Colon (tissue), 2 donors: ENCODE data around the gene COA1.
A peak's percentile ranks its signal among the peaks of the same experiment; 100 is the strongest.
"Not testable (repeated sequence)": the region's sequence is repeated elsewhere in the genome, so short reads cannot be mapped to it uniquely, and the experiment has no call there.

Experiments
- FAIRE-seq: peaks from 2 replicates; lab custom pipeline; 2012; peaks lifted over from hg19 to GRCh38; lab: Jason Lieb, UNC
- donor health status: control.
- donor health status: control.

The COA1 gene

DNA sequence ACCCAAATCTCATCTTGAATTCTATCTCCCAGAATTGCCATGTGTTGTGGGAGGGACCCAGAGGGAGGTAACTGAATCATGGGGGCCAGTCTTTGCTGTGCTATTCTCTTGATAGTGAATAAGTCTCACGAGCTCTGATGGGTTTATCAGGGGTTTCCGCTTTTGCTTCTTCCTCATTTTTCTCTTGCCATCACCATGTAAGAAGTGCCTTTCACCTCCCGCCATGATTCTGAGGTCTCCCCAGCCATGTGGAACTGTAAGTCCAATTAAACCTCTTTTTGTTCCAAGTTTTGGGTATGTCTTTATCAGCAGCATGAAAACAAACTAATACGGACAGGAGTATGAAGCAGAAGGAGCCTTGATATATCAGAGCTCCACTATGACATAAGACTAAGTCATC lies 41.5 kb downstream of the COA1 start:
- FAIRE-seq = not testable (repeated sequence)

DNA sequence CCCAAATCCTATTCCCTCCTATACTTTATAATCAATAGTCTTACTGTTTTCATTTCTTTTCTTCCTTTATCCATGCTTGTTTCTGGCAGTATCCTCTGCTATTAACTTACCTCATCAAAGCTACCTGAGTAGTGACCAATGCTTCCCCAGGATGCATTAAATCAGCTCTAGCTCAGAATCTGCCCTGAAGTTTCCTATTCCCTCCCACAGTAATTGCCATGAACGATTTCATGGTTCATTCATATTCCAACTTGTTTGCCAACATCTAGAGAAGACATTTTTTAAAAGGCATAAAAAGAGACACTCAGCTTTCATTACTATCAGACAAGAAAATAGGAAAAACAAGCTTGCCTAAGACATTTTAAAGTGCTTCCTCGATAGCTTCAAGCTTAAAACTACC lies 42.3 kb downstream of the COA1 start:
- FAIRE-seq = no peak

DNA sequence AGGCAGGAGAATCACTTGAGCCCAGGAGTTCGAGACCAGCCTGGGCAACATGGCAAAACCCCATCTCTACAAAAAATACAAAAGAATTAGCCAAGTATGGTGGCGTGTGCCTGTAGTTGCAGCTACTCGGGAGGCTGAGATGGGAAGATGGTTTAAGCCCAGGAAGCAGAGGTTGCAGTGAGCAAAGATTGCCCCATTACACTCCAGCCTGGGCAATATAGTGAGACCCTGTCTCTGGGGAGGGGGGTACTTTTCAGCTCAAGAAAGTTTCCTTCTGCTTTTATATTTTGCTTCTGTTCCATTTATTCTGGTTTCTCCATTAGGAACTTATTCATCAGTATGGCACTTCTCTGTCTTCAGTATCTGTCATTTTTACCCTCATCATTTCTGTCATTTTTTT lies 48.6 kb downstream of the COA1 start:
- no peak for FAIRE-seq

DNA sequence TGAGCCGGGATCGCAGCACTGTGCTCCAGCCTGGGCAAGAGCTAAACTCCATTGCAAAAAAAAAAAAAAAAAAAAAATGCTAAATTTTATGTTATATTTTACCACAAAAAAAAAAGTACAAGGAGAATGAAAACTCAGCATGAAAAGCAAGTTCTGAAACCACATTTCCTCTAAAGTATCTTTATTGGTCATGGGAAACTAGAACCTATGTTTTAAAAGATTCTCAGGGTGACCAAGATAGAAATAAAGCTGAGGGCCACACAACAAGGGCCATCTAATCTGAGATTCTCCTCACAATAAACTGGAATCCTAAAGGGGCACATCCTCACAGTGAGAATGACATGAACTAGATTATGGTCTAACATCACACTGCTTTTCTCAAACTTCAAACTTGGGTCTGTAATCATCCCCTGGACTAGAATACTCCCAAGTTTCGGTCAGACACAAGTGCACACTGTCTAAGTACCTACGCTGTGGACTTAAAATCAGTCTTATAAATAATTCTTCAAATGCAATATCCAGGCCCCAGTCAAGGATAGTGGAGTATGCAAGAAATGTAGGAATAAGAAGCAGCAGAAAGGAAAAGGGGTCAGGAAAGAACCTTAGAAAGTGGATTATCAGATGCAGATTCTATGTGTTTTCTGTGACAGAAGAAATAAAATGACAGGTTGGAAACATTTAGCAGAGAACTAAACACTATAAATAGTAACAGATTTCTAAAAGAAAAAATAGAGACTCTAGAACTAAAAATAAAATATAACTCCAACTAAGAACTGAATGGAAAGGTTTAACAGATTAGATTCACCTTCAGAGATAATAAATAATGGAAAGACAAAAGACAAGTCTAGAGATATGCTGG lies 49.9 kb downstream of the COA1 start:
- FAIRE-seq = no peak

DNA sequence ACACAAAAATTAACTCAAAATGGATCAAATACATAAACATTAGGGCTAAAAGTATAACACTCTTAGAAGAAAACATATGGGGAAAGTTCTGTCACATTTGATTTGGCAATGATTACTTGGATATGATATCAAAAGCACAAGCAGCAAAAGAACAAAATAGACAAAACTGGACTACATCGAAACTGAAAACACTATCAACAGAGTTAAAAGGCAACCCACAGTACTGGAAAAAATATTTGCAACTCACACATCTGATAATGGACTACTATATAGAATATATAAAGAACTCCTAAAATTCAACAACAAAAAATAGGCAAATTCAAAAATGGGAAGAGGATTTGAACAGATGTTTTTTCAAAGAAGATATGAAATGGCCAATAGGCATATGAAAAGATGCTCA lies 51.0 kb downstream of the COA1 start:
- FAIRE-seq = no peak

DNA sequence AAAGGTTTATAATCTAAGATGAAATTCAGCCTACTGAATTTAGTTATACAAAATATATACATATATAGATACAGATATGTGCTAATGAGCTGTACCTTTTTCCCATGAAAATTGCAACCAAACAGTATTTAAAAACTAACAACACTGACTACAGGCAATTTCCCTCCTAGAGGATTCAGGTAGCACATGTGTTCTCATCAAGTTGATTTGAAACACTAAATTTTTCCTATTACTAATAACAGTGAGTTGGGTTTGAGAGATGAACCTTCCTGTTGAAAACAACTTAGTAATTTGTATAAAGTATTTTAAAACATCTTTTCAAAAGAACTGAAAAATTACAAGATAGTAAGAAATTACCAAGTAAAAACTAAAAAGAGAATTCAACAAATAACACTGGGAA lies 51.5 kb downstream of the COA1 start:
- FAIRE-seq = peak; percentile 60

DNA sequence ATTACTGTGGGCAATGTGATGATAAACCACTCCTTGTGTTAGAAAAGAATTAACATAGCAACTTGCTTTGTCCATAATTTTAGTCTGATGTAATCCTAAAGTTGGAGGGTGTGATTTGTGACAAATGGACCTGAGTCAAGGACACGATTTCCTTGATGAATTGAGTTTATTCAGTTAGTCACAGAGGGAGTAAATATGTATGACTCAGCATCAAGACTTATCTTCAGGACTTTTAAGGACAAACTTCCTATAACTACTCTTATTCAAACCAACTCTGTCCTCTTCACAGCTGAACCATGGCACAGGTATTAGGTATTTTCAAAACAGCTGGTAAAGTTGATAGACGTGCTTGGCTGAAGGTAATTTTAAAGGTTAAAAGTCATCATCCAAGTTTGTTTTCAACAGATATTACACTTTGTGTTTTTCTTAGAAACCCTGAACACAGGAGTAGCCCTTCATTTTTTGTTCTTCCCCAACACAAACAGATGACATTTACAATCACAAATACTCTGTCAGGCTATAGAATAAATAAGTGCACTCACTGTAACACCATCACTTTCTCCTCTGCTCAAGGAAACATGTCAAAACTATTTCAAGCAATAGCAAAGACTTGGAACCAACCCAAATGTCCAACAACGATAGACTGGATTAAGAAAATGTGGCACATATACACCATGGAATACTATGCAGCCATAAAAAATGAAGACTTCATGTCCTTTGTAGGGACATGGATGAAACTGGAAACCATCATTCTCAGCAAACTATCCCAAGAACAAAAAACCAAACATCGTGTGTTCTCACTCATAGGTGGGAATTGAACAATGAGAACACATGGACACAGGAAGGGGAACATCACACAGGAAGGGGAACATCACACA lies 54.5 kb downstream of the COA1 start:
- peak; percentile 71 for FAIRE-seq

DNA sequence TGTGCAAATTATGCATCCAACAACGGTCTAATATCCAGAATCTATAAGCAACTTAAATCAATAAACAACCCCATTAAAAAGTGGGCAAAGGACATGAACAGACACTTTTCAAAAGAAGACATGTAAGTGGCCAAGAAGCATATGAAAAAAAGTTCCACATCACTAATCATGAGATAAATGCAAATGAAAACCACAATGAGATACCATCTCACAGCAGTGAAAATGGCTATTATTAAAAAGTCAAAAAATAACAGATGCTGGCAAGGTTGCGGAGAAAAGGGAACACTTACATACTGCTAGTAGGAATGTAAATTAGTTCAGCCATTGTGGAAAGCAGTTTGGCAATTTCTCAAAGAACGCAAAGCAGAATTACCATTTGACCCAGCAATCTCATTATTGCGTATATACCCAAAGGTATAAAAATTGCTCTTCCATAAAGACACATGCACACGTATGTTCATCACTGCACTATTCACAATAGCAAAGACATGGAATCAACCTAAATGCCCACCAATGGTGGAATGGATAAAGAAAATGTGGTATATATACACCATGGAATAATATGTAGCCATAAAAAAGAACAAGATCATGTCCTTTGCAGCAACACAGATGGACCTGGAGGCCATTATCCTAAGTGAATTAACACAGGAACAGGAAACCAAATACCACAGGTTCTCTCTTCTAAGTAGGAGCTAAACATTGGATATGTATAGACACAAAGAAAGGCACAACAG lies 55.9 kb downstream of the COA1 start:
- not testable (repeated sequence) for FAIRE-seq

DNA sequence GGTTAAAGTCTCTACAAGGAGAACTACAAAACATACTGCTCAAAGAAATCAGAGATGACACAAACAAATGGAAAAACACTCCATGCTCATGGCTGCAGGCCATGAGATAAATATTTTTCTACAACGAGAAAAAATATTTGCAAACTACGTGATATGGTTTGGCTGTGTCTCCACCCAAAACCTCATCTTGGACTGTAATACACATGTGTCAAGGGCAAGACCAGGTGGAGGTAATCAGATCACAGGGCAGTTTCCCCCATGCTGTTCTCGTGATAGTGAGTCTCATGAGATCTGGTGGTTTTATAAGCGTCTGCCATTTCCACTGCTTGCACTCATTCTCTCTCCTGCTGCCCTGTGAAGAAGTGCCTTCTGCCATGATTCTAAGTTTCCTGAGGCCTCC lies 57.8 kb downstream of the COA1 start:
- FAIRE-seq = no peak

DNA sequence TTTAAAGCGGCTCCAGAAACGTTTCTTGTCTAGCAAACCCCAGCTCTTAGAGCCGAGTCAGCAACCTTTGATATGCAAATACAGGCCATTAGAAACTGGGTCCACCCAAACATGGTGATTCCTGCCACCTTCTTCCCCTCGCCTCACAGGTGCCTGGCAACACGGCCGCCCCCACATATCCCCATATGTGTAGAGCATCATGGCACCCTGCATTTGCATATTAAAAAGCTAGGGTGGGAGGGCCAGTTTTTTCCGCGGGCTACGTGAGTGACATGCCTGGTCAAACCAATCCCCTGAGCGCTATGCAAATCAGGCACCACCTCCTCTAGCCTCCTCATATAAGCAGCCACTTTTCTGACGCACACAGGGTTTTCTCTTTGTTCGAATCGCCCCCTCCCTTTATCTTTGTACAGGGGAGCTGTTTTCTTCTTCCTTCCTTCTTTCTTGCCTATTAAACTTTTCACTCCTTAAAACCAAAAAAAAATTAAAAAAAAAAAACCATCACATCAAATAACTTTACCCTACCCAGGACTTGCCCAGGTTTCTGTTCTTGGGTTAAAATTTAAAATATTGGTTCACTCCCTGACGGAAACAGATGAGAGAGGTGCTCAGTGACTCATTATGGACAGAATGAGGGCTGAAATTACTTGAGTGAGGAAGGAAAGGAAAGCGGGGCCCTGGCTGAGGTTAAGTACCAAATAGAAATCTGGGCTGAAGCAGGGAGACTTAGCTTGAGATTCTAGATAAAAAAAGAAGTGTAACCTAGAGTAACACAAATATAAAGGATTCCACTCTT lies 59.8 kb downstream of the COA1 start:
- no peak for FAIRE-seq

DNA sequence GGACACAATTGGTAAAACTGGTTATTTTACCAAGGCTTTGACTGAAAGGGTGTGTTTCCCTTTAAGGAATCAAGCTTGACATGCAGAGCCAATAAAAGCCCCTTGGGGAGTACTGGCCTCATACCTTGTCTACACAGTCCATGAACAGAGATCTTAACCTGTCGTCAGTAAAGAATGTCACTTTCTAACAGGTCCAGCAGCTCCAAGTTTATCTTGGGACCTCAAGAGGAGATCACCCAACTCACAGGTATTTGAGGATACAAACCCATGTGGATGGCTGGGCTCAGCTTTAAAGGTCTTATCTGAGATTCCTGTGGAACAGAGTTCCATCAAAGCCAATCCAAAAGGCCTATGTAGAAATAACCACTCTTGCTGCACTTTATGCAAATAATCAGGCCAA lies 61.3 kb downstream of the COA1 start:
- no peak for FAIRE-seq

DNA sequence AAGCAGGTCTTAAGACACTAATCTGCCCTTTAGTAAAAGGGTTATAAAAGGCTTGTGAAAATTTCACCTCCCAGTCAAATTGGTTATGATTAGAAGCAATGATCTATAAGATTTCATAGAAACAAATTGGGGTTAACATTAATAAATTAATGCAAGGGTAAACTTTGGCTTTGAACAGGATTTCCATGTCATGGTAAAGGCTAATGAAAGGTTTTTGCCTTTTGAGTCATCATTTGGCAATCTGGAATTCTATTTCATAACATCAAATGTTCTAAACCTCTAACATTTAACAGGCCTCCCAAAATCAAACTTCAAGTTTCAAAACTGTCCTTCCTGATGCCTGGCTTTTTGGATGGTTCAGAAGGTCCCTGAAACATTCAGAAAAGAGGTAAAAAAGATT lies 62.4 kb downstream of the COA1 start:
- FAIRE-seq = no peak

DNA sequence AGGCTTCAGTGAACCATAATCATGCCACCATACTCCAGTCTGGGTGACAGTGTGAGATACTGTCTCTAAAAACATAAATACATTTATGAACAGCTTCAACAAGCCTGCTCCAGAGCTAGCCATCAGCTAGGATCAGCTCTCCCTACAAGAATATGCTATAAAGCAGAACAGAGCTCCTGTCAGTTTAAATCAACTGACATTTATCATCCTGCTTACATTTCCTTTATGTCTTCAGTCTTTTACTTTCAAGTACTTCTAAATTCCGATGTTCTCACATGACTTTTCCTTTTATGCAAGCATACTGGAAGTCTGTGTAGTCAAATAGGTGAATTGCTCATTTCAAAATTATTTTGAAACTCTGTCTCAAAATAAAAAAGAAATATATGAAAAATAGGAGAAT lies 64.6 kb downstream of the COA1 start:
- no peak for FAIRE-seq

DNA sequence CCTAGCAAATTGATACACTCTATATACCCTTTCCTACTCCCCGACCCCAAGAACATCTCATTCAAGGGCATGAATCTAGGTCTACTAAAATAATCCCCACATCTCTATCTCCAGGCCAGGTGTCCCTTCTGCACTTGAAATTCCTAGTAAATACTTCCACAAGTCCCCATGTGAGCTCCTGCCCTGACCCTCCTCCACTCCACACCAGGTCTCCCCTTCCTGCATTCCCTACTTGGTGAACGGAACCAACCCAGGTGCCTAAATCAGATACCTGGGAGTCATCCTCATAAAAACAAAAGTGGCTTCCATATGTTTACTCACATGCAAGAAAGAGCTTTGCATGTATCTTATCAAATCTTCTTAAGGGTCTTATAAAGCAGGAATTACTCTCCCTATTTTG lies 69.2 kb downstream of the COA1 start:
- FAIRE-seq = no peak

DNA sequence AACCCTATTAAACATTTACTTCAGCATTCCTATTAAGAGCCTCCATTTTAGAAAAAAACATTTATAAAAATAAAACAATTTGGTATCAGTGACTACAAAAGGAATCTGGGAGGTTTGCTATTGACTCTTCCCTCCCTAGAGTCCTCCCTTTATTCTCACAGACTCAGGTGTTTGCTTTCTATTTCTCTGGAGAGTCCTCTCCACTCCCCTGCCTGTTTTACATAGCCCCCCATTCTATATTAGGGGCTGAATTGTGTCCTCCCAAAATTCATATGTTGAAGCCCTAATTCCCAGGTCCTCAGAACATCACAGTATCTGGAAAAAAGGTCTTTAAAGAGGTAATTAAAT lies 69.8 kb downstream of the COA1 start:
- no peak for FAIRE-seq

DNA sequence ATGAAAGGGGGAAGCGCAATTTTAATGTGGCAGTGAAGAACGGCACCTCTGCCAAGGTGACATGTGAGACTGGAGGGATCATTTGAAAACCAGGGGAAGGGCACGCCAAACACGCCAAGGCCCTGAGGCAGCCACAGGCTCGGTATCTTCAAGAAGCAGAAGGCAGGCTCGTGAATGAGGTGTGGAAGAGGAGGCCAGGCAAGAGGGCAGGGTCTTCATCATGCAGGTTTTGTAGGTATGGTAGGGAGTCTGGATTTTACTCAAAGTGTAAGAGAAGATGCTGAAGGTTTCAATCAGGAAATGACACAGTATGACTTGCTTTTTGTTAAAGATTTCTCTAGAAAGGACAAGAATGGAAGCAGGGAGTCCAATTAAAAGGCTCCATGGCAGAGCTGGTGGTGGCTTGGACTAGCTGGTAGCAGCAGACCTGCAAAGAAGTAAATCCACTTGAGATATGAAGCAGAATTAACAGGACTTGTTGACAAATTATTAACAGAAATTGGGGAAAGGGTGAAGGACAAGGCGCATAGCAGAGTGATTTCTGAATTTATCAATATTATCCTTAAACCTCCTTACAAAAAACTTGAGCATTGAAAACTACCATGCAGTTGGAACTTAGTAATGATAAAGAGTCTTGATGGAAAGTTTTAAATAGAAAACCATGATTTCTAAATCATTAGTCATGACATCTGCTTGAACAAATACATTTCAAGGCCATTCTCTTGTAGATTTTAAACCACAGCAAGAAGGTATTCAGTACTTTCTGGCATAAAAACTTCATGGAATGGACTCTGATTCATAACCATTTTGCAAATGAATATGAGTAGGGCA lies 70.4 kb downstream of the COA1 start:
- FAIRE-seq = no peak

DNA sequence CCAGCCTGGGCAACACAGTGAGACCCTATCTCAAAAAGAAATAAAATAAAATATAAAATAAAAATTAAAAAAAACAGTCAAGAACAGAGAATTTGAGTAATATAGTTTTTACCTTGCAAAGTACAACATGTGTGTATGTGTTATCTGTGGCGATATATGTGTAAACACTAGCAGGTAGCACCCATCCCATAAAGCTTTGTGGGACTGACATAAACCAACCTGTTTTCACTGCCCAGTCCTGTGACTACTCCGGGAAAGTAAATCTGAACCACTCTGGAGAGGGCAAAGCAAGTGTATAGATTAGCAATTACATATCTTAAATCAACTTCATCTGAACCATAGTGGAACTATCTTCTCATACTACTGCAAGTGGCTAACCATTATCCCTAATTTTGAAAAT lies 72.3 kb downstream of the COA1 start:
- no peak for FAIRE-seq

DNA sequence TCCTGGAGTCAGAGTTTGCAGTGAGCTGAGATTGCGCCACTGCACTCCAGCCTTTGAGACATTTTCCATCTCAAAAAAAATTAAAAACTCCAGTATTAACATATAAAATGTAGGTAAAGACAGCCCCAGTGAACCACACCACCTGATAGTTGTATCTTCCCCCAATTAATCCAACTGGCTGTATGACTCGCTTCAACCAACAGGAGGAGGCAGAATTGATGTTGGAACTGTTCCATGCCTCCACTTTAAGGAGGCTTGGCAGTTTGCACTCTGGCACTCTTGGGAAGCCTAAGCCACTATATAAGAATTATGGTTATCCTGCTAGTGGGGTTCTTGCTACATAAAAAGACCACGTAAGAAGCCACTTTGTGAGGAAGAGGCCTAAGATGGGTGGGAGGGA lies 73.7 kb downstream of the COA1 start:
- FAIRE-seq = no peak

DNA sequence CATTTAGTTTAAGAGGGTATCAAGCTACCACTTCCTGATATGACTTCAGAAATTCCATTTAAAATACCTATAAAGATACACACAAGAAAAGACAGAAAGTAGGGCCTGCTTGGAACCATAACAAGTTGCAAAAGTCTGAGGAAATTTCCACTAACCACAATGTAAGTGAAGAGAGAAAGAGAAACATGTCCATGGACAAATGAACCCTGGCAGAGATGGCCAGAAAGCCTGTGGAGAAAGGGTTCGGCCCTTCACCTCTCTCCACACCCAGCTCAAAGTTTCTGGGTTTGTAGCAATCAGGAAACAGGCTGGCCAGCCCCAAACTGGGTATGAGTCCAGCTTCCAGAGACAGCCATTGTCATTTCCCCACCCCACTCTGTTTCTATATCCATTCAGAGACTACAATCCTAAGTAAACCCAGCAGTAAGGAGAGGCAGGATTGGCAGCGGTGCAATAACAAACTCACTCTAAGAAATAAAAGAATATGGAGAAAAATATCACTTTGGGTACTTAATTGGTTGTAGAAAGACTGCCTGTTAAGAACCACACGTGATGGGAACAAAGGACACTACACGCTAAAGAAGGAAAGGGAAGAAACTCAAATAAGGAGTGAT lies 75.3 kb downstream of the COA1 start:
- no peak for FAIRE-seq

DNA sequence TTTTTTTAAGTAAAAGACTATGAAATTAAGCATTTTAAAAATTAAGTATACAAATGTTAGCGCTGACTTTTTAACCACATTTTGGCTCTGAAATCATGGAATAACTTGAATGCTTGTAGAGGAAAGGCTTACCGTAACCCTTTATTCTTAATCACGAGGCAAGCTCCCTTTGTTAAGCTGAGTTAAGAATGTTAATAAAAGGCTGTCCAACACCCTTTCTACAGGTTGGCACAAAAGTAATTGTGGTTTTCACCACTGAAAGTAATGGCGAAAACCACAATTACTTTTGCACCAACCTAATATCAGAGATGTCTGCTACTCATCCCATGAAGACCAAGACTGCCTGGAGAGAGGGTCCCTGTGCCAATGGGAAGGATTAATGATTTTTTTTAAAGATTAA lies 75.9 kb downstream of the COA1 start:
- FAIRE-seq = no peak

DNA sequence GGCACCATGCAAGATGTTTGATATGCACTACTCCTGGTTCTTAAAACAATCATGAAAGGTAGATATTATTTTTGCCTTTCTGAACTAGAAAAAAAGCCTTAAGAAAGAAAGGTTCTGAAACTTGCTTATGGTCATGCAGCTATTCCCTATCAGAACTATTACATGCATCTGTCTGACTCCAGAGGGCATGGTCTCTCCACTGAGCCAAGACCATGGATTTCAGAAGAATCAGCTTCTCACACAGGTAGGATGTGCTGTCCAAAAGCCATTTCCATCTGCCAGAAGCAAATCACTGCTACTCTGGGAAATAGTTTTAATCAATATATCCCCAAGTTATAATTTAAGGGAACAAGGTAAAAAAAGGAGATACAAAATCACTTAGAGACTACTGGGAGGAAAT lies 77.0 kb downstream of the COA1 start:
- FAIRE-seq = no peak
